CD8-positive, alpha-beta memory T cell (primary cell): Measurements from ENCODE around the gene DES. TPM values are rescaled to one million over a fixed set of nuclear protein-coding genes. Genes with fewer than 3 reads are reported as not detected.

ENCODE experiments used
- CTCF ChIA-PET: fragments of 350-600 bp; sonication (Branson Sonifier 250); formaldehyde crosslinking; loops from one replicate; lab custom pipeline; 2021; ENCODE audit warnings: antibody characterized with exemption; lab: Charles Lee
- POLR2A ChIA-PET: fragments of 350-600 bp; sonication (Branson Sonifier 250); formaldehyde crosslinking; loops from one replicate; lab custom pipeline; 2021; ENCODE audit warnings: antibody characterized with exemption; lab: Charles Lee
- DNase-seq, 5 donors: peaks; one replicate each; pipeline versions ENCODE4 v3.0.0 to v3.0.0-alpha.2; 2020 to 2022; ENCODE audit warnings: mixed read lengths in 1 of 5
- H3K27ac ChIP-seq: one replicate; pipeline ENCODE4 v1.7.0; 2013; ENCODE audit warnings: low read depth, mild to moderate bottlenecking, low read length, moderate library complexity
- H3K27me3 ChIP-seq: 2 replicates; pipeline ENCODE4 v1.7.0; 2013; ENCODE audit warnings: low read length, mild to moderate bottlenecking; ENCODE audit not compliant: insufficient read depth, poor library complexity, severe bottlenecking
- H3K36me3 ChIP-seq: 2 replicates; pipeline ENCODE4 v1.7.0; 2013; ENCODE audit warnings: mild to moderate bottlenecking, low read length, moderate library complexity; ENCODE audit not compliant: insufficient read depth
- H3K4me1 ChIP-seq: 2 replicates; pipeline ENCODE4 v1.7.0; 2013; ENCODE audit warnings: mild to moderate bottlenecking, low read length, moderate library complexity; ENCODE audit not compliant: insufficient read depth
- H3K4me3 ChIP-seq: 2 replicates; pipeline ENCODE4 v1.7.0; 2013; ENCODE audit warnings: mild to moderate bottlenecking, low read length
- H3K9me3 ChIP-seq: 2 replicates; pipeline ENCODE4 v1.7.0; 2013; ENCODE audit warnings: mild to moderate bottlenecking, low read length
- H3K27ac Mint-ChIP-seq, 8 donors: one replicate each; pipeline ENCODE4 v1.8.0; 2020 to 2021; ENCODE audit warnings: mixed read lengths in 8 of 8, mild to moderate bottlenecking in 6 of 8, inconsistent platforms in 3 of 8, moderate library complexity in 3 of 8
- H3K27me3 Mint-ChIP-seq, 2 donors: one replicate each; pipeline ENCODE4 v1.8.0; 2020 to 2021; ENCODE audit warnings: mixed read lengths in 2 of 2, mild to moderate bottlenecking in 1 of 2, moderate library complexity in 1 of 2
- H3K36me3 Mint-ChIP-seq, 3 donors: one replicate each; pipeline ENCODE4 v1.8.0; 2020 to 2021; ENCODE audit warnings: mixed read lengths in 3 of 3, inconsistent platforms in 1 of 3, mild to moderate bottlenecking in 1 of 3
- H3K4me1 Mint-ChIP-seq, 3 donors: one replicate each; pipeline ENCODE4 v1.8.0; 2020 to 2021; ENCODE audit warnings: mixed read lengths in 3 of 3, inconsistent platforms in 1 of 3, mild to moderate bottlenecking in 1 of 3
- H3K4me3 Mint-ChIP-seq, 7 donors: one replicate each; pipeline ENCODE4 v1.8.0; 2020 to 2021; ENCODE audit warnings: mixed read lengths in 7 of 7, mild to moderate bottlenecking in 6 of 7, moderate library complexity in 4 of 7, inconsistent platforms in 2 of 7
- H3K9me3 Mint-ChIP-seq, 5 donors: one replicate each; pipeline ENCODE4 v1.8.0; 2020 to 2022; ENCODE audit warnings: mixed read lengths in 5 of 5, mild to moderate bottlenecking in 3 of 5, moderate library complexity in 2 of 5, inconsistent platforms in 1 of 5
- polyA plus RNA-seq: library from polyadenylated mRNA; unstranded; fragments of 300-500 nt; fragmentation: Illumina TruSeq; gene quantifications from one replicate; pipeline ENCODE4 v1.2.3, GENCODE V29; 2021
- total RNA-seq, 2 experiments: library from RNA; stranded (reverse); gene quantifications; one replicate each; pipeline ENCODE4 v1.2.3, GENCODE V29; 2021

The DES gene
- total and polyA plus RNA-seq, 3 experiments from 2014 or later = not detected

- H3K9me3 Mint-ChIP-seq = no peaks in the 10 kb centered on the region
- ChIA-PET POLR2A (no interaction called here), CTCF (interaction anchor here (0.7 to 3.8 kb wide), 4 partner anchors 9 to 106 kb away, joined by 3 to 30 read pairs (median 3); no protein-coding TSS in a partner anchor)
- Histone ChIP-seq H3K9me3 (no peaks in the 10 kb centered on the region), H3K27me3 (no peaks in the 10 kb centered on the region), H3K36me3 (no peaks in the 10 kb centered on the region), H3K27ac (no peak overlapping the region), H3K4me1 (no peaks in the 10 kb centered on the region), H3K4me3 (no peak overlapping the region)
- peaks cover 0 to 2% (median 0%) of the 10 kb centered on the region in 3 donors for H3K4me1 Mint-ChIP-seq
- DNase-seq = peak; percentile 13 to 54 (median 19)
- no peak overlapping the region for H3K4me3 Mint-ChIP-seq
- no peaks in the 10 kb centered on the region for H3K36me3 Mint-ChIP-seq
- no peak overlapping the region for H3K27ac Mint-ChIP-seq
- peaks cover 0 to 3% of the 10 kb centered on the region in 2 donors for H3K27me3 Mint-ChIP-seq
These were observed 41.5 kb downstream of the DES start for GRCh38 chr2:219459460-219460311.

- Histone ChIP-seq H3K36me3 (no peaks in the 10 kb centered on the region), H3K27me3 (no peaks in the 10 kb centered on the region), H3K4me3 (no peak overlapping the region), H3K27ac (no peak overlapping the region), H3K4me1 (no peaks in the 10 kb centered on the region), H3K9me3 (no peaks in the 10 kb centered on the region)
- Mint-ChIP-seq H3K27me3 (peaks cover 0 to 3% of the 10 kb centered on the region in 2 donors), H3K27ac (no peak overlapping the region), H3K9me3 (no peaks in the 10 kb centered on the region), H3K36me3 (no peaks in the 10 kb centered on the region), H3K4me3 (no peak overlapping the region), H3K4me1 (peaks cover 0 to 2% (median 0%) of the 10 kb centered on the region in 3 donors)
- no peak for DNase-seq
- ChIA-PET CTCF (interaction anchor here (0.7 to 1.7 kb wide), 3 partner anchors 69 to 107 kb away, joined by 3 to 7 read pairs (median 4); no protein-coding TSS in a partner anchor), POLR2A (no interaction called here)
These were observed 42.3 kb downstream of the DES start for GRCh38 chr2:219460424-219460926.

GRCh38 chr2:219461047-219461514 is 42.9 kb downstream of the DES start:
- Mint-ChIP-seq H3K27me3 (peaks cover 0 to 3% of the 10 kb centered on the region in 2 donors), H3K4me3 (no peak overlapping the region), H3K9me3 (no peaks in the 10 kb centered on the region), H3K36me3 (no peaks in the 10 kb centered on the region), H3K4me1 (peaks cover 0 to 2% (median 0%) of the 10 kb centered on the region in 3 donors), H3K27ac (no peak overlapping the region)
- CTCF ChIA-PET = interaction anchor here (1.7 kb wide), 2 partner anchors 69 to 70 kb away, joined by 4 to 7 read pairs; no protein-coding TSS in a partner anchor
- H3K27me3 ChIP-seq = no peaks in the 10 kb centered on the region
- no peaks in the 10 kb centered on the region for H3K36me3 ChIP-seq
- H3K4me3 ChIP-seq = no peak overlapping the region
- no peak overlapping the region for H3K27ac ChIP-seq
- no peaks in the 10 kb centered on the region for H3K9me3 ChIP-seq
- POLR2A ChIA-PET = no interaction called here
- DNase-seq = no peak
- H3K4me1 ChIP-seq = no peaks in the 10 kb centered on the region

GRCh38 chr2:219461669-219462068 is 43.5 kb downstream of the DES start:
- ChIA-PET POLR2A (no interaction called here), CTCF (interaction anchor here (1.7 kb wide), 2 partner anchors 68 to 70 kb away, joined by 4 to 7 read pairs; no protein-coding TSS in a partner anchor)
- Histone ChIP-seq H3K36me3 (no peaks in the 10 kb centered on the region), H3K4me1 (no peaks in the 10 kb centered on the region), H3K27ac (no peak overlapping the region), H3K27me3 (no peaks in the 10 kb centered on the region), H3K4me3 (no peak overlapping the region), H3K9me3 (no peaks in the 10 kb centered on the region)
- Mint-ChIP-seq H3K27ac (no peak overlapping the region), H3K9me3 (no peaks in the 10 kb centered on the region), H3K4me3 (no peak overlapping the region), H3K27me3 (peaks cover 0 to 3% of the 10 kb centered on the region in 2 donors), H3K36me3 (no peaks in the 10 kb centered on the region), H3K4me1 (peaks cover 0 to 2% (median 0%) of the 10 kb centered on the region in 3 donors)
- no peak for DNase-seq

- H3K9me3 ChIP-seq = no peaks in the 10 kb centered on the region
- H3K9me3 Mint-ChIP-seq = no peaks in the 10 kb centered on the region
- H3K27me3 Mint-ChIP-seq = peaks cover 0 to 3% of the 10 kb centered on the region in 2 donors
- no peaks in the 10 kb centered on the region for H3K36me3 Mint-ChIP-seq
- ChIA-PET POLR2A (no interaction called here), CTCF (interaction anchor here (3.4 kb wide), 1 partner anchor 67 kb away, joined by 15 read pairs; no protein-coding TSS in a partner anchor)
- H3K4me3 ChIP-seq = no peak overlapping the region
- no peak overlapping the region for H3K4me3 Mint-ChIP-seq
- DNase-seq = no peak
- H3K27me3 ChIP-seq = no peaks in the 10 kb centered on the region
- H3K27ac ChIP-seq = no peak overlapping the region
- peaks cover 0 to 2% (median 0%) of the 10 kb centered on the region in 3 donors for H3K4me1 Mint-ChIP-seq
- no peak overlapping the region for H3K27ac Mint-ChIP-seq
- H3K36me3 ChIP-seq = no peaks in the 10 kb centered on the region
- no peaks in the 10 kb centered on the region for H3K4me1 ChIP-seq
These were observed 44.2 kb downstream of the DES start for GRCh38 chr2:219462349-219462748.

- ChIA-PET POLR2A (no interaction called here), CTCF (interaction anchor here (3.4 kb wide), 1 partner anchor 65 kb away, joined by 15 read pairs; no protein-coding TSS in a partner anchor)
- H3K36me3 Mint-ChIP-seq = no peaks in the 10 kb centered on the region
- H3K36me3 ChIP-seq = no peaks in the 10 kb centered on the region
- no peak overlapping the region for H3K4me3 ChIP-seq
- no peak overlapping the region for H3K27ac Mint-ChIP-seq
- H3K27ac ChIP-seq = no peak overlapping the region
- H3K4me1 Mint-ChIP-seq = no peaks in the 10 kb centered on the region
- no peaks in the 10 kb centered on the region for H3K27me3 ChIP-seq
- H3K4me3 Mint-ChIP-seq = no peak overlapping the region
- DNase-seq = no peak
- no peaks in the 10 kb centered on the region for H3K9me3 ChIP-seq
- no peaks in the 10 kb centered on the region for H3K4me1 ChIP-seq
- H3K9me3 Mint-ChIP-seq = no peaks in the 10 kb centered on the region
- H3K27me3 Mint-ChIP-seq = peaks cover 0 to 3% of the 10 kb centered on the region in 2 donors
These were observed 46.3 kb downstream of the DES start for GRCh38 chr2:219464286-219465032.

- H3K9me3 Mint-ChIP-seq = no peaks in the 10 kb centered on the region
- H3K36me3 Mint-ChIP-seq = no peaks in the 10 kb centered on the region
- Histone ChIP-seq H3K27ac (no peak overlapping the region), H3K9me3 (no peaks in the 10 kb centered on the region), H3K36me3 (no peaks in the 10 kb centered on the region), H3K4me1 (no peaks in the 10 kb centered on the region), H3K4me3 (no peak overlapping the region), H3K27me3 (no peaks in the 10 kb centered on the region)
- POLR2A ChIA-PET = no interaction called here
- DNase-seq = no peak
- H3K27ac Mint-ChIP-seq = no peak overlapping the region
- no peak overlapping the region for H3K4me3 Mint-ChIP-seq
- CTCF ChIA-PET = interaction anchor here (3.4 kb wide), 1 partner anchor 64 kb away, joined by 15 read pairs; no protein-coding TSS in a partner anchor
- peaks cover 0 to 2% of the 10 kb centered on the region in 2 donors for H3K27me3 Mint-ChIP-seq
- no peaks in the 10 kb centered on the region for H3K4me1 Mint-ChIP-seq
These were observed 47.7 kb downstream of the DES start for GRCh38 chr2:219465659-219466561.
